GM10248 (cell line): ENCODE measurements around the gene UQCC2.
A peak's percentile ranks its signal among the peaks of the same experiment; 100 is the strongest.

Experiments
- CTCF ChIA-PET: fragments of 300-600 bp; sonication (Branson Sonifier 250); formaldehyde crosslinking; extraction: SDS; loops from one replicate; lab custom pipeline; 2021; ENCODE audit warnings: antibody characterized with exemption; lab: Yijun Ruan, JAX
- POLR2A ChIA-PET: fragments of 350-650 bp; sonication (Branson Sonifier 250); formaldehyde crosslinking; extraction: SDS; loops from one replicate; lab custom pipeline; 2020; ENCODE audit warnings: antibody characterized with exemption; lab: Yijun Ruan, JAX
- DNase-seq: peaks from one replicate; pipeline ENCODE4 v3.0.0; 2012; ENCODE audit errors: extremely low spot score
- CTCF ChIP-seq: IDR thresholded peaks from 2 replicates; pipeline ENCODE4 v1.5.1; 2012; ENCODE audit warnings: mild to moderate bottlenecking, low read depth; ENCODE audit errors: extremely low read depth, missing control alignments, control extremely low read depth

The UQCC2 gene

GRCh38 chr6:33696548-33697518 lies 14.7 kb downstream of the UQCC2 start:
- DNase-seq = peak; percentile 65
- ChIA-PET CTCF (interaction anchor here (0.7 to 3.0 kb wide), 7 partner anchors 14 to 112 kb away, joined by 3 to 10 read pairs (median 4); partner anchors contain the start of genes ITPR3 and UQCC2), POLR2A (no interaction called here)
- no peak for TF ChIP-seq CTCF

- DNase-seq = no peak
Observed at GRCh38 chr6:33696076-33696475, 15.4 kb downstream of the UQCC2 start.

GRCh38 chr6:33695451-33695887 lies 16.0 kb downstream of the UQCC2 start:
- DNase-seq = no peak
- no peak for TF ChIP-seq CTCF
- POLR2A ChIA-PET = no interaction called here
- CTCF ChIA-PET = interaction anchor here (0.9 to 1.1 kb wide), 2 partner anchors 105 to 110 kb away, joined by 3 to 4 read pairs; no protein-coding TSS in a partner anchor

More at GRCh38 chr6:33696076-33696475, 15.4 kb downstream of the UQCC2 start:
- TF ChIP-seq CTCF = no peak
- ChIA-PET CTCF (interaction anchor here (0.8 to 1.1 kb wide), 2 partner anchors 88 to 106 kb away, joined by 3 read pairs; no protein-coding TSS in a partner anchor), POLR2A (no interaction called here)

GRCh38 chr6:33694977-33695376 lies 16.5 kb downstream of the UQCC2 start:
- ChIA-PET POLR2A (no interaction called here), CTCF (interaction anchor here (0.9 to 1.8 kb wide), 2 partner anchors 48 to 110 kb away, joined by 4 to 5 read pairs; no protein-coding TSS in a partner anchor)
- DNase-seq = no peak
- no peak for TF ChIP-seq CTCF

GRCh38 chr6:33694401-33694931 lies 17.0 kb downstream of the UQCC2 start:
- TF ChIP-seq CTCF = no peak
- ChIA-PET CTCF (interaction anchor here (0.9 to 5.2 kb wide), 5 partner anchors 7 to 109 kb away, joined by 3 to 39 read pairs (median 5); partner anchors contain the start of gene UQCC2), POLR2A (no interaction called here)
- no peak for DNase-seq

GRCh38 chr6:33693186-33694105 lies 18.1 kb downstream of the UQCC2 start:
- DNase-seq = no peak
- no peak for TF ChIP-seq CTCF
- ChIA-PET POLR2A (interaction anchor here (0.6 kb wide), 1 partner anchor 550 kb away, joined by 3 read pairs; no protein-coding TSS in a partner anchor), CTCF (interaction anchor here (0.7 to 5.2 kb wide), 6 partner anchors 8 to 105 kb away, joined by 3 to 39 read pairs (median 4); partner anchors contain the start of gene UQCC2)
